Lung (tissue), 12 donors: ENCODE results near the gene TSEN34. TPM values are rescaled to one million over a fixed set of nuclear protein-coding genes. Genes with fewer than 3 reads are reported as not detected.

ENCODE experiments used
- ATAC-seq: fragments of 200-7000 bp; cut with Tn5 transposase; one replicate; pipeline ENCODE4 v1.9.1; 2020; ENCODE audit warnings: moderate number of reproducible peaks; ENCODE audit not compliant: insufficient read depth, low FRiP score
- DNase-seq, 3 donors: peaks; one replicate each; pipeline ENCODE4 v3.0.0-alpha.2; 2013 to 2017
- H3K27ac ChIP-seq, 2 donors: one replicate each; pipeline ENCODE4 v1.5.1; 2013; ENCODE audit warnings: mild to moderate bottlenecking in 2 of 2, moderate library complexity in 2 of 2, control low read depth in 1 of 2, inconsistent platforms in 1 of 2, low read depth in 1 of 2, low read length in 1 of 2
- H3K27me3 ChIP-seq, 3 donors: one replicate each; pipeline ENCODE4 v1.5.1; 2013; ENCODE audit warnings: low read length in 2 of 3; ENCODE audit not compliant: control insufficient read depth in 3 of 3, insufficient read depth in 3 of 3
- H3K36me3 ChIP-seq, 4 donors: one replicate each; pipeline ENCODE4 v1.5.1; 2013; ENCODE audit warnings: low read length in 4 of 4, mild to moderate bottlenecking in 1 of 4, moderate library complexity in 1 of 4; ENCODE audit not compliant: control insufficient read depth in 4 of 4, insufficient read depth in 4 of 4
- H3K4me1 ChIP-seq, 5 donors: one replicate each; pipeline ENCODE4 v1.5.1; 2013; ENCODE audit warnings: low read length in 5 of 5, mild to moderate bottlenecking in 2 of 5, moderate library complexity in 1 of 5; ENCODE audit not compliant: control insufficient read depth in 5 of 5, insufficient read depth in 5 of 5
- H3K4me3 ChIP-seq: one replicate; pipeline ENCODE4 v1.5.1; 2013; ENCODE audit warnings: mild to moderate bottlenecking, control low read depth, moderate library complexity
- H3K9ac ChIP-seq, 2 donors: one replicate each; pipeline ENCODE4 v1.5.1; 2013; ENCODE audit warnings: low read length in 2 of 2, control low read depth in 1 of 2; ENCODE audit not compliant: insufficient read depth in 1 of 2
- H3K9me3 ChIP-seq, 4 donors: one replicate each; pipeline ENCODE4 v1.5.1; 2013; ENCODE audit warnings: low read length in 3 of 4, mild to moderate bottlenecking in 1 of 4, moderate library complexity in 1 of 4; ENCODE audit not compliant: control insufficient read depth in 4 of 4, insufficient read depth in 3 of 4
- CTCF ChIP-seq: IDR thresholded peaks from 2 replicates; pipeline ENCODE4 v1.5.1; 2012; ENCODE audit warnings: mild to moderate bottlenecking; ENCODE audit errors: control extremely low read depth, extremely low read depth
- WGBS, 2 donors: extraction: QIAGEN DNeasy Blood & Tissue Kit; methylation state at CpG; one replicate each; pipeline ENCODE4 v1.1.7; 2013; 5-methylcytosine and 5-hydroxymethylcytosine counted together
- polyA plus RNA-seq, 2 donors: library from polyadenylated mRNA; stranded (reverse); fragments of 200-250 nt; gene quantifications; one replicate each; pipeline ENCODE4 v1.2.1, GENCODE V29; 2013
- total RNA-seq, 2 donors: library from RNA; depleted of rRNA in 1 of 2; stranded (reverse); fragments of >200 nt in 1 of 2; gene quantifications; one replicate each; pipeline ENCODE4 v1.2.1, GENCODE V29; 2014 to 2021
- donor health status: control.
- donor health status: control.
- donor health status: Bipolar disorder and iron deficiency.
- donor health status: healthy.
- donor health status: DM: yes; HTN: yes; CAD: no.

The TSEN34 gene
- total and polyA plus RNA-seq, 4 donors = 38.0 to 102 (median 55.2) TPM

- no peak for DNase-seq
- H3K9me3 ChIP-seq = no peaks in the 10 kb centered on the region
- no peaks in the 10 kb centered on the region for H3K4me1 ChIP-seq
- 95% methylated on average over 25 of the region's 25 CpGs for WGBS, 2 donors
- H3K27ac ChIP-seq = no peak overlapping the region
- no peak for TF ChIP-seq CTCF
- no peak overlapping the region for H3K4me3 ChIP-seq
- H3K9ac ChIP-seq = no peak overlapping the region
- ATAC-seq = no peak
- no peaks in the 10 kb centered on the region for H3K27me3 ChIP-seq
- peaks cover 14 to 86% (median 29%) of the 10 kb centered on the region in 4 donors for H3K36me3 ChIP-seq
These were observed 38.1 kb upstream of the TSEN34 start for GRCh38 chr19:54152878-54153524.

GRCh38 chr19:54153731-54154326 lies 37.3 kb upstream of the TSEN34 start:
- no peak overlapping the region for H3K9ac ChIP-seq
- peaks cover 14 to 79% (median 28%) of the 10 kb centered on the region in 4 donors for H3K36me3 ChIP-seq
- H3K4me3 ChIP-seq = no peak overlapping the region
- H3K27me3 ChIP-seq = no peaks in the 10 kb centered on the region
- H3K4me1 ChIP-seq = peaks cover 2 to 6% (median 4%) of the 10 kb centered on the region in 5 donors
- DNase-seq = no peak
- WGBS, 2 donors = 83 to 84% methylated on average over 10 of the region's 10 CpGs
- H3K27ac ChIP-seq = no peak overlapping the region
- TF ChIP-seq CTCF = no peak
- ATAC-seq = no peak
- H3K9me3 ChIP-seq = no peaks in the 10 kb centered on the region

- Histone ChIP-seq H3K4me3 (no peak overlapping the region), H3K27me3 (no peaks in the 10 kb centered on the region), H3K9ac (no peak overlapping the region), H3K4me1 (peaks cover 4 to 8% (median 7%) of the 10 kb centered on the region in 5 donors), H3K36me3 (peaks cover 14 to 70% (median 25%) of the 10 kb centered on the region in 4 donors), H3K9me3 (no peaks in the 10 kb centered on the region), H3K27ac (no peak overlapping the region)
- DNase-seq = no peak
- no peak for TF ChIP-seq CTCF
- 59 to 64% methylated on average over 18 of the region's 18 CpGs for WGBS, 2 donors
- ATAC-seq = no peak
These were observed 36.3 kb upstream of the TSEN34 start for GRCh38 chr19:54154603-54155345.
